Liver (tissue), 9 donors: ENCODE data around the gene PLA2G2F. TPM values are rescaled to one million over a fixed set of nuclear protein-coding genes. Genes with fewer than 3 reads are reported as not detected.

Experiments
- DNase-seq: peaks from one replicate; pipeline ENCODE4 v3.0.0-alpha.2; 2017; ENCODE audit warnings: low spot score
- H3K27ac ChIP-seq, 2 donors: one replicate each; pipeline ENCODE4 v1.7.0; 2013; ENCODE audit warnings: inconsistent platforms in 2 of 2, low read length in 2 of 2, control low read depth in 1 of 2, low read depth in 1 of 2, mild to moderate bottlenecking in 1 of 2
- H3K27me3 ChIP-seq, 4 donors: one replicate each; pipeline versions ENCODE4 v1.6.1 to v1.7.0; 2013; ENCODE audit warnings: low read length in 3 of 4, inconsistent platforms in 1 of 4, mild to moderate bottlenecking in 1 of 4, moderate library complexity in 1 of 4; ENCODE audit not compliant: control insufficient read depth in 4 of 4, insufficient read depth in 4 of 4
- H3K36me3 ChIP-seq, 4 donors: one replicate each; pipeline versions ENCODE4 v1.6.1 to v1.7.0; 2013; ENCODE audit warnings: low read length in 3 of 4, mild to moderate bottlenecking in 3 of 4, low read depth in 1 of 4, moderate library complexity in 1 of 4; ENCODE audit not compliant: control insufficient read depth in 4 of 4, insufficient read depth in 3 of 4
- H3K4me1 ChIP-seq, 4 donors: one replicate each; pipeline versions ENCODE4 v1.6.1 to v1.7.0; 2013; ENCODE audit warnings: low read length in 3 of 4, mild to moderate bottlenecking in 3 of 4, moderate library complexity in 1 of 4; ENCODE audit not compliant: control insufficient read depth in 4 of 4, insufficient read depth in 4 of 4
- H3K4me3 ChIP-seq, 3 donors: one replicate each; pipeline versions ENCODE4 v1.6.1 to v1.7.0; 2013; ENCODE audit warnings: low read length in 3 of 3, control low read depth in 1 of 3, low read depth in 1 of 3, mild to moderate bottlenecking in 1 of 3
- H3K9ac ChIP-seq, 2 donors: one replicate each; pipeline ENCODE4 v1.7.0; 2013; ENCODE audit warnings: low read length in 2 of 2, mild to moderate bottlenecking in 2 of 2, moderate library complexity in 2 of 2, control low read depth in 1 of 2, low read depth in 1 of 2
- H3K9me3 ChIP-seq, 4 donors: one replicate each; pipeline versions ENCODE4 v1.6.1 to v1.7.0; 2013; ENCODE audit warnings: low read length in 3 of 4; ENCODE audit not compliant: control insufficient read depth in 4 of 4
- ATF3 ChIP-seq: IDR thresholded peaks from 2 replicates; pipeline ENCODE4 v1.6.1; 2016; ENCODE audit warnings: antibody characterized with exemption
- CTCF ChIP-seq: fragments of 150-350 bp; IDR thresholded peaks from 2 replicates; pipeline ENCODE4 v1.5.1; 2017; ENCODE audit warnings: improper control_type of control experiment, low read depth, low read length; ENCODE audit not compliant: missing input control
- FOXA2 ChIP-seq: IDR thresholded peaks from 2 replicates; pipeline ENCODE4 v1.6.1; 2016; ENCODE audit warnings: antibody characterized with exemption
- HNF4G ChIP-seq: IDR thresholded peaks from 2 replicates; pipeline ENCODE4 v1.6.1; 2016; ENCODE audit warnings: antibody characterized with exemption
- JUND ChIP-seq, 2 donors: IDR thresholded peaks; 2 replicates each; pipeline ENCODE4 v1.6.1; 2016; ENCODE audit warnings: antibody characterized with exemption in 2 of 2
- MAX ChIP-seq: IDR thresholded peaks from 2 replicates; pipeline ENCODE4 v1.6.1; 2016; ENCODE audit warnings: antibody characterized with exemption
- NR2F2 ChIP-seq: IDR thresholded peaks from 2 replicates; pipeline ENCODE4 v1.6.1; 2016; ENCODE audit warnings: antibody characterized with exemption
- RAD21 ChIP-seq, 2 donors: IDR thresholded peaks; 2 replicates each; pipeline ENCODE4 v1.6.1; 2016; ENCODE audit warnings: antibody characterized with exemption in 2 of 2, mild to moderate bottlenecking in 2 of 2
- REST ChIP-seq: IDR thresholded peaks from 2 replicates; pipeline ENCODE4 v1.6.1; 2016; ENCODE audit warnings: antibody characterized with exemption, mild to moderate bottlenecking
- RXRA ChIP-seq, 2 donors: IDR thresholded peaks; 2 replicates each; pipeline ENCODE4 v1.6.1; 2017 to 2018; ENCODE audit warnings: antibody characterized with exemption in 2 of 2, mild to moderate bottlenecking in 1 of 2
- SP1 ChIP-seq: IDR thresholded peaks from 2 replicates; pipeline ENCODE4 v1.6.1; 2018; ENCODE audit warnings: antibody characterized with exemption, mild to moderate bottlenecking
- YY1 ChIP-seq: IDR thresholded peaks from 2 replicates; pipeline ENCODE4 v1.6.1; 2016; ENCODE audit warnings: antibody characterized with exemption, mild to moderate bottlenecking
- ZBTB33 ChIP-seq: IDR thresholded peaks from 2 replicates; pipeline ENCODE4 v1.6.1; 2016; ENCODE audit warnings: antibody characterized with exemption
- WGBS: extraction: QIAGEN DNeasy Blood & Tissue Kit; methylation state at CpG from one replicate; pipeline ENCODE4 v1.1.7; 2013; 5-methylcytosine and 5-hydroxymethylcytosine counted together
- polyA plus RNA-seq, 2 donors: library from polyadenylated mRNA; stranded (reverse) in 1 of 2; unstranded in 1 of 2; fragments of 200-250 nt in 1 of 2; fragments of >200 nt in 1 of 2; fragmentation: Nextera tagmentation in 1 of 2; extraction: Ambion mirVana in 1 of 2; gene quantifications; one replicate each; pipeline versions ENCODE4 v1.2.1 to v1.2.3, GENCODE V29; 2013 to 2015
- total RNA-seq, 2 donors: library from RNA; depleted of rRNA; stranded (reverse); fragments of >200 nt; gene quantifications; one replicate each; pipeline ENCODE4 v1.2.3, GENCODE V29; 2014
- donor health status: healthy.
- donor health status: healthy.
- donor health status: healthy.
- donor health status: healthy.
- donor health status: healthy.

The PLA2G2F gene
- total and polyA plus RNA-seq, 4 donors, result under 0.01 TPM; not detected in 3

GRCh38 chr1:20093303-20093702 is 45.8 kb upstream of the PLA2G2F start:
- no peak overlapping the region for H3K4me3 ChIP-seq
- H3K36me3 ChIP-seq, result no peaks in the 10 kb centered on the region
- H3K9me3 ChIP-seq, result no peaks in the 10 kb centered on the region
- TF ChIP-seq MAX, result no peak
- no peak for TF ChIP-seq RXRA (IDR thresholded peaks at IDR 0.05)
- TF ChIP-seq NR2F2, result no peak
- TF ChIP-seq HNF4G, result no peak
- TF ChIP-seq REST, result no peak
- no peak for TF ChIP-seq ATF3
- TF ChIP-seq FOXA2, result no peak
- no peak for TF ChIP-seq RAD21 (IDR thresholded peaks at IDR 0.05)
- no peak for TF ChIP-seq JUND (IDR thresholded peaks at IDR 0.05)
- TF ChIP-seq CTCF, result no peak
- no peak for TF ChIP-seq ZBTB33
- no peak for TF ChIP-seq YY1
- no peaks in the 10 kb centered on the region for H3K27me3 ChIP-seq
- no peak for DNase-seq
- peaks cover 0 to 6% (median 0%) of the 10 kb centered on the region in 4 donors for H3K4me1 ChIP-seq
- no peak overlapping the region for H3K27ac ChIP-seq
- 95% methylated on average over 5 of the region's 5 CpGs for WGBS
- H3K9ac ChIP-seq, result no peak overlapping the region

GRCh38 chr1:20093940-20094391 is 45.2 kb upstream of the PLA2G2F start:
- H3K36me3 ChIP-seq, result no peaks in the 10 kb centered on the region
- H3K9ac ChIP-seq, result no peak overlapping the region
- no peak for DNase-seq
- 81% methylated on average over 5 of the region's 5 CpGs for WGBS
- no peaks in the 10 kb centered on the region for H3K27me3 ChIP-seq
- peaks cover 0 to 6% (median 0%) of the 10 kb centered on the region in 4 donors for H3K4me1 ChIP-seq
- no peak overlapping the region for H3K27ac ChIP-seq
- H3K4me3 ChIP-seq, result no peak overlapping the region
- no peaks in the 10 kb centered on the region for H3K9me3 ChIP-seq
- no peak for TF ChIP-seq JUND (IDR thresholded peaks at IDR 0.05)
- TF ChIP-seq YY1, result no peak
- TF ChIP-seq SP1, result no peak
